ENCODE measurements around the gene C9orf152.
A peak's percentile ranks its signal among the peaks of the same experiment; 100 is the strongest.
"Not testable (repeated sequence)": the region's sequence is repeated elsewhere in the genome, so short reads cannot be mapped to it uniquely, and the experiment has no call there.

The C9orf152 gene

DNA sequence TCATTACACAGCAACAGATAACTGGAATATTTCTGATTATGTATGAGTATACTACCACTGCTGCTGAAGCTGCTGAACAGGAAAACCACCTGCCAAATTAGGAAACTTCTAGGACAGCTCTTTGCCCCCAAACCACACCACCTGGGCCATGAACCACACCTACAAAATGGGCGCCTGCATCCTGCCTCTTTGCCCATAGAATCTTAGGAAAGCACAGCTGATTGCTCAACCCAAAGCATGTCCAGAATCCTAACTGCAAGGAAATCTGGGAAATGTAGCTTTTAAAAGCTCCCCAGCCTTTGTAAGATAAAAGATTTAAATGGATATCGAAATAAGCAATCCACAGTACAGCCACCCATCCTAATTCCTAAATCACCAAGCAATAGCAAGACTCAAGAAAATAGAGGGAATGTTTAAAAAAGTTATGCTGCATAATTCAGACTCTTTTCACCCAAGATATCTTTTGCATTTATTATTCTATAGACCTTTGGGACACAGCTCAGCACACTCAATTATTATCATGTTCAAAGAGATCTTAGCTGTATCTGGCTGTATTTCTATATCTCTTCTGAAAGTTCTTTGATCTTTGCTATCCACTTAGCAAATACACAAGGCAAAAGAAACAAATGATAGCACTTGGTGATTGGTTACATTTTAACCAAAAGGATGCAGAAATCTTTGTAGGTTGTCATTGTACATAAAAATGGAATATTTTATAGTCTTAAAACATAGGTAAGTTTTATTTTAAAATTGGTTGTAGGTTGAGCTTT is 6.8 kb upstream of the C9orf152 start:
- DNase-seq (ENCODE audit: low read depth, low spot score): no peak

DNA sequence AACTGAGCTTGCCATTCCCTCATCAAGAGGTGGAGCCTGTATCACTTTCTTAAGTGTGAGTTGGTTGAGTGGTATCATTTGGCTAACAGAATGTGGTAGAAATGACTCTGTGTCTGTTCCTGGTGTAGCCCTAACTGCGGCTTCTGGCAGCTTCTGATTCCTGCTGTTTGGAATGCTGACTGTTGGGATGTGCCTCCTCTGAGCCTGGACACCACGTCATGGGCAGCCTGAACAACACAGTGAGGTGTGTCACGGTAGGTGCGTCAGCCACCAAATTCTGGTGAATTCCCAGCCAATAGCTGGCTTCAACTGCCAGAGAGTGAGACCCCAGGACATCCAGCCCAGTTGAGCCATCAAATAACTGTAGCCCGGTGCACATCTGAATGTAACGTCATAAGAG is 6.1 kb upstream of the C9orf152 start:
- DNase-seq (ENCODE audit: low read depth, low spot score): peak; percentile 16

DNA sequence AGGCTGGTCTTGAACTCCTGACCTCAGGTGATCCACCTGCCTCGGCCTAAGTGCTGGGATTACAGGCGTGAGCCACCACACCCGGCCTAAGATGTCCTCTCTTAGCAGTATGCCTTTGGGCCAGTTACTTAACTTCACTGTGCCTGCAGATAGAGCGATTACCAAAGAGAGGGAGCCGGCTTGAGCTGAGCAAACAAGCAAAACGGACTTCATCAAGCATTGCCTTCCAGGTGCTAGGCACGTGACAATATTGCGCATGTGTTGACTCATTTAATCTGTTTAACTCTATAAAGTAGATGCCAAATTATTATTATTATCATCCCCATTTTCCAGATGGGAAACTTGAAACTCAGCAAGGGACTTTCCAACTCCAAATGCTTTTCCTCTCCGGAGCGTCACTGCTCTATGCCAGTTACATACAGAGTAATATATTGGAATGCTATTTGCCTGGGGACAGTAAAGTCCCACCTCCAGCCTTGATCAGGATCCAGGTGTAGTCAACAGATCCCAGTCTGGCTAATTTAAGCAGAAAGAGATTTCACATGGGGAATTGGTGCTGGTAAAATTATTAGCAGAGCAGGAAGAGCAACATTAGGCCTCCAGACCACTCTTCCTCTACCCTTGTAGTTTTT is 5.6 kb upstream of the C9orf152 start:
- DNase-seq (ENCODE audit: low read depth, low spot score): no peak

DNA sequence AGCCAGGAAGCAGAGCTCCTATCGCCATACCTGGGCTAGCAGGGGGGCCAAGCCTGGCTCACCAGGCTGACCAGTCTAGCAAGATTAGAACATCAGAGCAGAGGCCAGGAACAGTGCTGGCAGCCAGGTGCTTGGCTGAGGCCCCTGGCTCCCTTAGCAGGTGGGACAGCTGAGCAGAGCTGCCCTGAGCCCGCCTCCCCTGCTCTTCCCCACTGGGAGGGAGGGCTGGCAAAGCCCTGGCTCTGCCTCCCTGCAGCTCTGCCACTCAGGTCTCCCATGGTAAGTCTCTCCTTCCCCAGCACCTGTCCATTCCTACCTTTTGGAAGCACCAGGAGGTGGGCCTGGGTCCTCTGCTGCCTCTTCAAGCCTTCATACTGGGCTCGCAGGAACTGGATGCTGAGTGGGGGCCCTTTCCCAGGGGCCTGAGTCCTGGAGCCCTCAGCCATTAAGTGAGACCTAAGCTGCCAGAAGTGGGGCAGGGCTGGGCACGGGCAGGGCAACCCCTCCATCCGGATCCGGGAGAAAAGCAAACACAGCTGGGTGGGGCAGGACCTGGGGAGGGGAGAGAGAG is 803 bp downstream of the C9orf152 start:
- no peak for DNase-seq (ENCODE audit: low read depth, low spot score)

DNA sequence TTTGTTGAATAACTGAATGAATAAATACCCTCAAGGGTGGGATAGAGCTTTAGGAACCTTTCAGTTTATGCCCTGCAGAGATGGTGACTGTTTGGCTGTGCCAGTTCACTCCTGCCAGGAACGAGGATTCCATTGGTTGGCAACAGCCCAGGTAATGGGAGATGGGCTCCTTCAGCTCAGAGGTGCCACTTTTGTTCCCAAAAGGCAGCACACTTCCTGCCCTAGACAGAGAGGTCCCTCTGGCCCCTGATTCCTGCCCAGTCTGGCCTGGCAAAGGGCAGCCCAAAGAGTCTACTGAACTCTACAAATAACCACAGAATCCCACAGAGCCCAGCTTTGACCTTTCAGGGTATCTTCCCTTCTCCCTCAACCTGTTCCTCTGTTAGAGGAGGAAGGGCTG is 1.6 kb downstream of the C9orf152 start:
- no peak for DNase-seq (ENCODE audit: low read depth, low spot score)

DNA sequence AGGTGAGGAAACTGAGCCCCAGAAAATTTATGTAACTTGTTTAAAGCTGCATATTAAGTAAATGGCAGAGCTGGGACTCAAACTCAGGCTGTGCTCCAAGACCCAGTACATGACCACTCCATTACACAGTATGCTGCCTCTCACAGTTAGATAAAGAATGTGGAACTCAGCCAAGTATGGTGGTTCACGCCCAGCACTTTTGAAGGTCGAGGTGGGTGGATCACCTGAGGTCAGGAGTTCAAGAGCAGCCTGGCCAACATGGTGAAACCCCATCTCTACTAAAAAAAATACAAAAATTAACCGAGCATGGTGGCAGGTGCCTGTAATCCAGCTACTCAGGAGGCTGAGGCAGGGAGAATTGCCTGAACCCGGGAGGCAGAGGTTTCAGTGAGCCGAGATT is 2.3 kb downstream of the C9orf152 start:
- not testable (repeated sequence) for DNase-seq (ENCODE audit: low read depth, low spot score)

DNA sequence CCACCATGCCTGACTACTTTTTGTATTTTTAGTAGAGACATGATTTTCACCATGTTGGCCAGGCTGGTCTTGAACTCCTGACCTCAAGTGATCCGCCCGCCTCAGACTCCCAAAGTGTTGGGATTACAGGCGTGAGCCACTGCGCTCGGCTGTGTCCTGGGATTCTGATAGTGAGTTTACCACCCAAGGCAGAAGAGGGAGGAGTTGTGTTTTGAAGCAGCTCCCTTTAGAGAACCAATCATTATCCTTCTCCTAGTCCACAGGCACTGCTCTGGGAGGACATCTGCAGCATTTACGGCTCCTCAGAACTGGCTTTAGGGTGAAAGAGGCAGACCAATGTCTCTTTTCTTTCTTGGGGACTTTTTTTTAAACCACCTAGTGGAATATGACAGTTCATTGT is 5.7 kb downstream of the C9orf152 start:
- DNase-seq (ENCODE audit: low read depth, low spot score): no peak

DNA sequence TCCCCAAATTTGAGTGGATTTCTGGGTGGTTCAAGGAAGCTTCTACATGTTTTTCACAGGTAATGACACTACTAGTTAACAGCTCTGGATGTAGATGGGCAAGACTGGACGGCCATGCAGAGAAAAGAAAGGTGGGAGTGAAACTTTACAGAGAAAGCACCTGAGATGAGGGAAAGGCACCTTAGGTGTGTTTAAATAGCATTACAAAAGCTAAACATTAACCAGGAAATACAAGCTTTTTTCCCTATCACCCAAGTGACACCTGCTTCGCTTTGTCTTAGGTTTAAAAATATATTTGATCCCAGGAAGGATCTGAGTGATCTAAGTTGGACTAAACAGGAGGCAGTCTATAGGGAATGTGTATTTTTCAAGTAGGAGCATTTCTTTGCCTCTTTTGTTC is 8.3 kb downstream of the C9orf152 start:
- DNase-seq (ENCODE audit: low read depth, low spot score): no peak

DNA sequence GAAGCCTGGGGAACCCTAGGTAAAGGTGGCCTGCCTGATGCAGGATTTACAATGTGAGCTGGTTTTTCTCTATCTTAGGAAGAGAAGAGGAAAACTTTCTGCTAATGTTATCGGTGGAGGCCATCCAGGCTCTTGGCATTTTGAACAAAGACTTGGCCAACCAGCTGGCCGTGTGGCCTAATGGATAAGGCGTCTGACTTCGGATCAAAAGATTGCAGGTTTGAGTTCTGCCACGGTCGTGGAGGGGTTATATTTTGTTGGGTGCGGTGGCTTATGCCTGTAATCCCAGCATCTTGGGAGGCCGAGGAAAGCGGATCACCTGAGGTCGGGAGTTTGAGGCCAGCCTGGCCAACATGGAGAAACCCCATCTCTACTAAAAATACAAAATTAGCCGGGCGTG is 9.6 kb downstream of the C9orf152 start:
- DNase-seq (ENCODE audit: low read depth, low spot score): no peak

DNA sequence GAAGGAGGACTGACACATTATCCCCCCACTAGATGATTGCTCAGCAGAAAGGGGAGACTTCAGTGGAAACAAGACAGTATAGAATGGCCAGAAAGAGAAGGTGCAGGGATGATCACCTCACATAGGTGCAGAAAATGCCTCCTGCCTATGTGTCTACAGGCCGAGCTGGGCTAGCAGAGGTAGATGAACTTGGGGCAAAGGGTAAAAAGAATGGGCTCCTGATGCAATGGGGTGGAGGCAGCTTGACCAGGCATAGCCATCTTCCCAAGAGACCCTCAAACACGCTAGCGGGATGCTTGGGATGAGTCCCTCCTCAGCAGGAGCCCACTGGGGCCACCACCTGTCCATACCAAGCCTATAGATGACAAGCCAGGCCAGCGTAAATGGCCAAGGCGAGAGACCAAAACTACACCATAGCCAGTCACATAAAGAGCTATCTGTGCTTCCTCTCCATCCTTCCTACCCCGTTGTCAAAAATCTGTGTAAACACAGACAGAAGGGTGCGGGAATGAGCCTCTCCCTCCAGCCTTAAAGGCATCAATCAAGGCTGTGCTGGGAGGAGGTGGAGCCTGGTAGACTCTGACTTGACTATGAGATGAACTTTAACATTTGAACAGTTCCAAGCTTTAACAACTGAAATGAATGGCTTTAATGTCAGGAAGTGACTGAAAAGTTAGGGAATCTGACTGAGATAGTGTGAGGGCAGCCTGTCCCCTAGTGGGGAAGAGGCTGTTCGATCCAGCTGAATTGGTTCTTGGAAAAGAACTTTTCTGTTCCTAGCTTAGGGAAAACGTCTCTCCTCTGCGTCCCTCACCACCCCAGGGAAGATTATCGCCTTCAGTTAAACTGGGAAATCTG is 10.4 kb downstream of the C9orf152 start:
- DNase-seq (ENCODE audit: low read depth, low spot score): no peak

DNA sequence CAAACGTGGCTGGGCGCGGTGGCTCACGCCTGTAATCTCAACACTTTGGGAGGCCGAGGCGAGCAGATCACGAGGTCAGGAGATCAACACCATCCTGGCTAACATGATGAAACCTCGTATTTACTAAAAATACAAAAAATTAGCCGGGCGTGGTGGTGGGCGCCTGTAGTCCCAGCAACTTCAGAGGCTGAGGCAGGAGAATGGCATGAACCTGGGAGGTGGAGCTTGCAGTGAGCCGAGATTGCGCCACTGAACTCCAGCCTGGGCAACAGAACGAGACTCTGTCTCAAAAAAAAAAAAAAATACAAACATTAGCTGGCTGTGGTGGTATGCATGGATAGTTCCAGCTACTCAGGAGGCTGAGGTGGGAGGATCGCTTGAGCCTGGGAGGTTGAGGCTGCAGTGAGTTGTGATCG is 11.9 kb downstream of the C9orf152 start:
- DNase-seq (ENCODE audit: low read depth, low spot score): not testable (repeated sequence)

DNA sequence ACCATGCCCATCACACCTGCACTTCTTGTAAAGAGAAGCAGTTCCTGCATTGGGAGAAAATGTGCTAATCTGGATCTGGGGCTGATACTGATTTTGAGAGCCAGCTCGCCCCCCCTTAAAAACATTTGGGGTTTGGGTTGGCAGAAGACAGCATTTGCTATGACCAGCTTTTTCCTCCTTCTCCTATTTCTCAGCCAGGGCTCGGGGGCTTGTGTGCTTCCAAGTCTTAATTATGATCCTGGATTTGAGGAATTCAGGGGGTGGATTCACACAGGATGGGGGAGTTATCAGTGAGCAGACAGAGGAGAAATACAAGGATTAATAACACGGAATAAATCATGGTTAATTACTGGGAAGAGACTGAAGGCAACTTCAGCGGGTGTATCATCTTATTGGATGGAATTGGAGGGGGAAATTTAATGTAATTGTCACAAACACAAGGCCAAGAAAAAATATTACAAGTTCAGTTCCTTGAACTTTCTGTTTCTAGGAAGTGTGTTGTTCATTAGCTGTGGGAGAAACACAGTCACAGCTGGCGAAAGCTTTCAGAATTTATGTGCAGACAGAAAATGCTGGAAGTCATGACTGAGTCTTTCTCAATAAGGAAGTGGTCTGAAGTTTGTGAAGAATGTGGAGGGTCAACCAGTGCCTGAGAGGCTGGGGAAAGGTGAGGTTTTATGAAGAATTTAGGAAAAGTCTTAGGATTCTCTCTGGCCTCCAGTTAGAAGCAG is 15.3 kb downstream of the C9orf152 start:
- DNase-seq (ENCODE audit: low read depth, low spot score): peak; percentile 44

DNA sequence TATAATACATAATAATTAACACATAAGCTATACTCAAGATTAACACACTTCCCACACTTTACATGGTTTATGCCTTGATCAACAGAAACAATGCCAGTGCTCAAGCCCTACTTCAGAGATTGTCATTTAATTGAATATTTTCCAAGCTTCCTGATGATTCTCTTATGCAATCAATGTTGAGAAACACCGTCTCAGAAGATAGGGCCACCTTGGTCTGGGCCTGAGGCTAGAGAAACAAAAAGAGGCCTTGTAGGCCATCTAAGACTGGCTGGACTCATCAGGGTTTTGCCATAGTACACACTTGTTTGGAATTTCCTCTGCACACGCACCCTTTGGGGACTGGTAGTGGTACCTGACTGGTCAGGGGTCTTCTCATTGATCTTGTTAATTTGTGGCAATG is 16.3 kb downstream of the C9orf152 start:
- no peak for DNase-seq (ENCODE audit: low read depth, low spot score)

DNA sequence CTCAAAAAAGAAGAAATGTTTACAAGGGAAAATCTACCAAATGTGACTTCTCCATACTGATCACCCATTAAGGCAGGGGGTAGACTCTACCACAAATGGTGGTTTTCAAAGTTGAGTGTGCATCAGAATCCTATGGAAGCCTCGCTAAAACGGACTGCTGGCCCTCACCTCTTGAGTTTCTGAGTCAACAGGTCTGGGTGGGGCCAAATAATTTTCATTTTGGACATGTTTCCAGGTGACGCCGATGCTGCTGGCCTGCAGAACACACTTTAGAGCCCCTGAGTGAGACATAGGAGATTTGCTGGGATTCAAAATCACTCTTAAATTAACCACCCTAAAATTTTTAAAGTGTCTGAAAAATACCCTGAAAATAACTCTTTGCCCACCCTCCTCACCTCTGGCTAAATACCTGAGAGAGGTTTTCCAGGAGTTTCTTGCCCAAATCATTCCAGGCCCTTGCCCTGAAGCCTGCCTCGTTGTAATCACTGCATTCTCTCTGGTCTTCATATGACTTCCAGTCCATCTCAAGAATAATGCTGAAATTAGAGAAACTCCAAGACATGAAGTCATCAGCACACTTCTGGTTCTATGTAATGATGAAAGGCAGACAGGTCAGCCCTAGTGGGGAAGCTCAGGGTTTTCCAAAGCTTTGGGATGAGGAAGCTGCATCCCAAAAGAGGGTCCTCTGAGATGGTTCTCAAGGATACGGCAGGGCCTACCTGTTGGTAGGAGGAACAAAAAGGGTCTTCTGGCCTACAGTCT is 18.2 kb downstream of the C9orf152 start:
- DNase-seq (ENCODE audit: low read depth, low spot score): no peak

DNA sequence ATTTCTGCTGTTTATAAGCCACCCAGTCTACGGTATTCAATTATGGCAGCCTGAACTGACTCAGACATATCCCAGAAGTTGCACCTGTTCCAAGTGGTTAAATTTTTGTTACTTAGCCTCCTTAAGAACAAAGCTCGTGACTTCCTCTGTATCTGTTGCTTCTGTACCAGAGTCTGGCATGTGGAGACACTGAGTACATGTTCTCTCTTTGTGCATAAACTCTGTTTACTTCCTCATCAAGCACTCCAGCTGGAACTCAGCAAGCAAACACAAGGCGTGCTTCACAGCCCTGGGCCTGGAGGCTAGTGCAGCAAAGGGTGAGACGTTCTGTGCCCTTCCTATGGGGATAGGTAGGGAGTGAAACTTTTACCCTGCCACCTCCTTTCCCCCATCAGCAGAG is 19.0 kb downstream of the C9orf152 start:
- DNase-seq (ENCODE audit: low read depth, low spot score): no peak

DNA sequence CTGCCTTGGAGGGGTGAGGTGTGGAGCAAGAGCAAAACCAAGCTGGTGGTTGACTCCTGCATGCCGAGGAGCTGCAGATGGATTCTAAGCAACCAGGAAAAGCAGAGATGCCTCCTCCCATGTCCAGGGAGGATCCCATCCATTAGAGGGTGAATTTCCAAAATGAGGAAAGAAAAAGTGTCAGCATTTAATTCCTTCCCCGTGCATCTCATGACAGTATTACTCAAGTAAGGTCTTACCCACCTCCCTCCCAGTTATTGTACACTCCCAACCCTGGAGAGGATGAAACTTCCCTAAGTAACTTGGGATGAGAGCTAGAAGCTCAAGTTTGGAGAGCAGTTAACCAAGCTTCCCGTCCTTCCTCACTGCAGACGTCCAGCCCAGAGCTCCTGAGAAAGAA is 19.9 kb downstream of the C9orf152 start:
- DNase-seq (ENCODE audit: low read depth, low spot score): no peak

DNA sequence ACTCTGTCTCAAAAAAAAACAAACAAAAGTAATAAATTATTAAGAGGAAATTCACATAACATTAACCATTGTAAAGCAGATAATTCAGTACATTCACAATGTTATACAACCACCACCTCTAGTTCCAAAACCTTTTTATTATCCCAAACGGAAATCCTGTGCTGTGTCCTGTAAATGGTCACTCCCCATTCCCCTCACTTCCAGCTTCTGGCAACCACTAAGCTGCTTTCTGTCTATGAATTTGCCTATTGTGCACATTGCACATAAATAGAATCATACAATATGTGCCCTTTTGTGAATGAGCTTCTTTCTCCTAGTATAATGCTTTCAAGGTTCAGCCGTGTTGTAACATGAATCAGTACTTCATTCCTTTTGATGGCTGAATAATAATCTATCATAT is 20.8 kb downstream of the C9orf152 start:
- no peak for DNase-seq (ENCODE audit: low read depth, low spot score)

DNA sequence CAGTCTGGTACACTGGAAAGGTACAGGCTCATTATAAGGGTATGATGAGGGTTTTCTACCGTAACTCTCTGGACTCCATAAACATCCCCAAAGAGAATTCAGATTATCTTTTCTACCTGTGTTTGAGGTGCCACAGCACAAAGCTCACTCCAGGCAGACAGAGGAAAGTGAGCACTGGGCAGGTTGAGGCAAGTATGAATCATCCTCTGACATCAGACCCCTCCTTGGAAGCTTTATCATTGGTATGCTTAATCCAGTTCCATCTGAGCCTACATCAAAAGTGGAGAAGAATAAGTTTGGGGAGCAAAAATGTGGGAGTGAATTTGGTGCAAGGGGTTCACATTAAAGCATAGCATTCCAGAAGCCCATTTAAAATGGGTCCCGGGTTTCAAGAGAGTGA is 21.7 kb downstream of the C9orf152 start:
- DNase-seq (ENCODE audit: low read depth, low spot score): no peak

DNA sequence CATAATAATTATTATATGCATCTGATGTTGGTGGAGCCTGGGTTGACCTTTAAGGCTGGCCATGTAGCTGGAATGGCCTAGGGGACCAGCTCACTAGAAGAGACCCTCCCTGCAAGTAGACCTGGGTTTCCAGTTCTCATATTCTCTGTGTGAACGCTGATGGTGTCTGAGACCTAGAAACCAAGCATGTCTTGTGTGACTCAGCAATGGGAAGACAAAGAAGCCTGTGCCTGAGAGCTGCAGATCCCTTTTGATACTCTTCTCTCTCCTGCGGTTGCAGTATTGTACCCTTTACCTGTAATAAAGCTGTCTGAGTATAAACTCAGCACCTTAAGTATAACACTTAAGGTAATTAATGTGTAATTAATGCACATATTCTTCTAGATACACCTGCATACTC is 22.2 kb downstream of the C9orf152 start:
- DNase-seq (ENCODE audit: low read depth, low spot score): no peak

DNA sequence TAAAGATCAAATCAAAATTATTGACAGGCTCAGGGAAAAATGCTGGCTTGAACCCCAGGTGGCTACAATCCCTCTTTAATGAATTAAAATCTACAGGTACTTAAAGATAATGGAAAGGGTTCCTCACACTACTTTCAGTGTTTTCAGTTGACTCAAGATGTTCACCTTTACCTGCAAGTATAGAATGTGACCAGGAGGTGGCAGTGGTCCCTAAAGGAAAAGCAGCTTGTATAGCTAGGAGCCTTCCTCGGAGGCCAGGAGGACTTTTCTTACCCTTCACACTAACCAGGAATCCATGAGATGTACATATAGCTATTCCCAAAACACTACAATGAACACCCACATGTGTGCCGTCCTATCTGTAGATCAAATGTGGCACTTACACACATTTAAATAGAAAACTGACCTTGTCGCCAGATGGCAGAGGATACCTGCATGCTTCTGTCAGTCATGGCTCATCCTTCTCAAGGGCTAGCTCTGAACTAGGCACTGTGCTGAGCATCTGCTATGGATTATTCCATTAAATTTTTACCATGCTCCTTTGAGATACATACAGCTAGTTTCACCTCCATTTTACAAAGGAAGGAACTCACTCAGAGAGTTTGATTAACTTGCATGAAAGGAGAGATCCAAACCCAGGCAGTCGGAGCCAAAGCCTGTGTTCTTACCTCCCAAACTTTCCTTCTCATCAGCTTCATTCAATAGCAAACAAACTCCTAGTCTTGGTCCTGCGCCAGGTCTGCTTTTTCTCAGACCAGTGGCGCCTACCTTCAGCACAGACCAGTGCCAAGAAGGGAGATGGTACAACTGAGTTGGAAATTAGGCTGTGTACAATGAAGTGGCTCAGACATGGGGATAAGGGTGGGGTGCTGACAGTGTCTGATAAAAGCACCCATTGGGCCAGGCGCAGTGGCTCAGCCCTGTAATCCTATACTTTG is 24.5 kb downstream of the C9orf152 start:
- DNase-seq (ENCODE audit: low read depth, low spot score): peak; percentile 79

All from astrocyte of the hippocampus (primary cell).